Right ventricle myocardium superior (tissue), 1 donor: Measurements from ENCODE around the gene RPGRIP1L. TPM values are rescaled to one million over a fixed set of nuclear protein-coding genes. Genes with fewer than 3 reads are reported as not detected.

Experiments
- ATAC-seq: fragments of 200-7000 bp; cut with Tn5 transposase; one replicate; pipeline ENCODE4 v1.9.1; 2020; ENCODE audit warnings: mild to moderate bottlenecking; ENCODE audit not compliant: poor library complexity
- DNase-seq: peaks from one replicate; pipeline ENCODE4 v3.0.0-alpha.2; 2020
- intact Hi-C: fragments of 100-400 bp; cut with DNase I; formaldehyde crosslinking; loops from one replicate; pipeline ENCODE4 v1.11.2; 2022
- total RNA-seq: library from RNA; stranded (reverse); fragmentation: NEBNext Ultra II Directional; extraction: Animal tissue kit (Norgen Biotek cat#: 25700); gene quantifications from one replicate; pipeline ENCODE4 v1.2.1, GENCODE V29; 2021
- donor health status: DM: no; HTN: yes; CAD: no; lungs with severe emphysema.

RPGRIP1L gene
- total RNA-seq, 1 donor from 2014 or later = 2.0 TPM

GRCh38 chr16:53576904-53577303 is 126.8 kb downstream of the RPGRIP1L start:
- DNase-seq = no peak
- intact Hi-C loops = no loop called here
- ATAC-seq = no peak

GRCh38 chr16:53576210-53576609 is 127.4 kb downstream of the RPGRIP1L start:
- ATAC-seq (no peak), DNase-seq (no peak)
- intact Hi-C loops = no loop called here

- intact Hi-C loops = no loop called here
- ATAC-seq = no peak
Measured at GRCh38 chr16:53571763-53572162, 131.9 kb downstream of the RPGRIP1L start.

GRCh38 chr16:53566552-53567245 is 137.0 kb downstream of the RPGRIP1L start:
- ATAC-seq (no peak), DNase-seq (no peak)
- intact Hi-C loops = no loop called here

More at GRCh38 chr16:53571763-53572162, 131.9 kb downstream of the RPGRIP1L start:
- DNase-seq = no peak

GRCh38 chr16:53565296-53565863 is 138.3 kb downstream of the RPGRIP1L start:
- DNase-seq (no peak), ATAC-seq (no peak)
- intact Hi-C loops = no loop called here

GRCh38 chr16:53563426-53563825 is 140.2 kb downstream of the RPGRIP1L start:
- DNase-seq = no peak
- no peak for ATAC-seq
- intact Hi-C loops = no loop called here

GRCh38 chr16:53561101-53561888 is 142.4 kb downstream of the RPGRIP1L start:
- ATAC-seq (no peak), DNase-seq (no peak)

GRCh38 chr16:53559270-53559951 is 144.2 kb downstream of the RPGRIP1L start:
- peak; percentile 25 for ATAC-seq
- intact Hi-C loops = no loop called here
- no peak for DNase-seq

More at GRCh38 chr16:53561101-53561888, 142.4 kb downstream of the RPGRIP1L start:
- intact Hi-C loops = no loop called here

- ATAC-seq (peak; percentile 79), DNase-seq (peak; percentile 60)
- intact Hi-C loops = no loop called here
Measured at GRCh38 chr16:53558710-53559109, 144.9 kb downstream of the RPGRIP1L start.

- no peak for ATAC-seq
- no peak for DNase-seq
- intact Hi-C loops = no loop called here
Measured at GRCh38 chr16:53556521-53556920, 147.1 kb downstream of the RPGRIP1L start.

GRCh38 chr16:53549970-53550690 is 153.5 kb downstream of the RPGRIP1L start:
- intact Hi-C loops = no loop called here
- ATAC-seq (peak; percentile 92), DNase-seq (no peak)

Other genes starting within 250 kb of the RPGRIP1L start
- gene AKTIP, start 200.7 kb downstream of the RPGRIP1L start, total RNA-seq = 87.9 TPM
- gene FTO, start 297 bp upstream of the RPGRIP1L start, total RNA-seq = 75.3 TPM